Keratinocyte (primary cell): ENCODE results near the gene RAB7B. TPM values are rescaled to one million over a fixed set of nuclear protein-coding genes. Genes with fewer than 3 reads are reported as not detected.

Source experiments
- DNase-seq: peaks from one replicate; pipeline ENCODE4 v3.0.0-alpha.2; 2011; ENCODE audit warnings: low read depth, missing footprints, low spot score
- FAIRE-seq: peaks from 2 replicates; lab custom pipeline; 2011; peaks lifted over from hg19 to GRCh38; lab: Jason Lieb, UNC
- H2AFZ ChIP-seq: 2 replicates; pipeline ENCODE4 v1.6.0; 2012; ENCODE audit warnings: low read length, control low read depth, inconsistent platforms; ENCODE audit not compliant: control insufficient read depth
- H3K27ac ChIP-seq: 2 replicates; pipeline ENCODE4 v1.5.1; 2011; ENCODE audit warnings: low read length; ENCODE audit not compliant: control insufficient read depth, insufficient read depth
- H3K27me3 ChIP-seq: 3 replicates; pipeline ENCODE4 v1.6.0; 2011; ENCODE audit warnings: low read length; ENCODE audit not compliant: control insufficient read depth, insufficient read depth; ENCODE audit errors: extremely low read depth
- H3K36me3 ChIP-seq, 2 experiments: 2 replicates in 1 of 2; 3 replicates in 1 of 2; pipeline ENCODE4 v1.5.1; 2011; ENCODE audit warnings: low read length in 2 of 2, mild to moderate bottlenecking in 1 of 2; ENCODE audit not compliant: control insufficient read depth in 2 of 2, insufficient read depth in 2 of 2; ENCODE audit errors: extremely low read depth in 1 of 2
- H3K4me1 ChIP-seq: 3 replicates; pipeline ENCODE4 v1.5.1; 2011; ENCODE audit warnings: low read length; ENCODE audit not compliant: control insufficient read depth, insufficient read depth; ENCODE audit errors: extremely low read depth
- H3K4me2 ChIP-seq: 3 replicates; pipeline ENCODE4 v1.6.0; 2011; ENCODE audit warnings: low read depth, low read length; ENCODE audit not compliant: control insufficient read depth, insufficient read depth; ENCODE audit errors: extremely low read depth
- H3K4me3 ChIP-seq, 3 experiments: fragments of 200-600 bp in 1 of 3; sonication (generic) in 1 of 3; 2 replicates in 2 of 3; 3 replicates in 1 of 3; pipeline ENCODE4 v1.5.1; 2011 to 2016; ENCODE audit warnings: low read length in 3 of 3, mild to moderate bottlenecking in 3 of 3, control low read depth in 2 of 3, inconsistent platforms in 1 of 3, low read depth in 1 of 3, mixed read lengths in 1 of 3, mixed run types in 1 of 3, moderate library complexity in 1 of 3; ENCODE audit not compliant: control insufficient read depth in 2 of 3, insufficient read depth in 2 of 3; ENCODE audit errors: extremely low read depth in 1 of 3
- H3K79me2 ChIP-seq: 2 replicates; pipeline ENCODE4 v1.6.0; 2012; ENCODE audit warnings: low read length; ENCODE audit not compliant: control insufficient read depth, insufficient read depth
- H3K9ac ChIP-seq: 3 replicates; pipeline ENCODE4 v1.6.0; 2011; ENCODE audit warnings: low read length; ENCODE audit not compliant: control insufficient read depth, insufficient read depth; ENCODE audit errors: extremely low read depth
- H3K9me1 ChIP-seq: 3 replicates; pipeline ENCODE4 v1.6.0; 2011; ENCODE audit warnings: low read length; ENCODE audit not compliant: control insufficient read depth, insufficient read depth; ENCODE audit errors: extremely low read depth
- H3K9me3 ChIP-seq: 2 replicates; pipeline ENCODE4 v1.5.1; 2012; ENCODE audit warnings: low read depth, low read length; ENCODE audit not compliant: control insufficient read depth
- H4K20me1 ChIP-seq: 3 replicates; pipeline ENCODE4 v1.6.0; 2011; ENCODE audit warnings: low read length; ENCODE audit not compliant: control insufficient read depth, insufficient read depth; ENCODE audit errors: extremely low read depth
- CTCF ChIP-seq, 3 experiments: IDR thresholded peaks in 1 of 3; conservative IDR thresholded peaks in 1 of 3; optimal IDR thresholded peaks in 1 of 3; 2 replicates in 2 of 3; 3 replicates in 1 of 3; pipeline versions ENCODE3 to v1.5.1; 2011; ENCODE audit warnings: low read length in 3 of 3, mild to moderate bottlenecking in 3 of 3, moderate library complexity in 2 of 3, control low read depth in 1 of 3, inconsistent platforms in 1 of 3; ENCODE audit not compliant: insufficient read depth in 2 of 3; ENCODE audit errors: extremely low read depth in 1 of 3
- EZH2 ChIP-seq: IDR thresholded peaks from one replicate; pipeline ENCODE4 v1.6.1; 2012; ENCODE audit warnings: inconsistent platforms, mild to moderate bottlenecking, low read length, moderate library complexity
- dilution Hi-C: fragments of 300-500 bp; cut with MboI; formaldehyde crosslinking; loops from one replicate; pipeline ENCODE4 v1.7.0; 2020; ENCODE audit warnings: low sequenced_read_pairs; ENCODE audit not compliant: extremely low pct_ligation_motif_present
- polyA plus RNA-seq, 5 experiments: library from polyadenylated mRNA; depleted of rRNA in 3 of 5; stranded (reverse) in 3 of 5; stranded (forward) in 1 of 5; unstranded in 1 of 5; fragments of >200 nt; gene quantifications; 1 replicate in 1 of 5; 2 replicates in 3 of 5; 3 replicates in 1 of 5; pipeline versions ENCODE4 v1.2.1 to v1.2.3, GENCODE V29; 2011 to 2012; ENCODE audit warnings: missing spikeins in 2 of 5, low read depth in 1 of 5, low replicate concordance in 1 of 5

RAB7B gene
- polyA plus RNA-seq, 1 donor (not counting 4 experiments of a cell fraction or from before 2014, with no cell fraction given), result 47.8 TPM

GRCh38 chr1:205959789-205960188 lies 43.4 kb downstream of the RAB7B start:
- Histone ChIP-seq H3K27me3 (peaks cover 72% of the 10 kb centered on the region), H3K4me2 (no peak overlapping the region), H3K79me2 (no peaks in the 10 kb centered on the region), H3K4me3 (no peak overlapping the region), H3K36me3 (no peaks in the 10 kb centered on the region), H2AFZ (no peak overlapping the region), H4K20me1 (no peaks in the 10 kb centered on the region), H3K9me3 (no peaks in the 10 kb centered on the region), H3K27ac (no peak overlapping the region), H3K9ac (no peak overlapping the region), H3K9me1 (no peaks in the 10 kb centered on the region), H3K4me1 (peaks cover 17% of the 10 kb centered on the region)
- FAIRE-seq (no peak), DNase-seq (no peak)
- dilution Hi-C loops, result no loop called here
- TF ChIP-seq EZH2 (no peak), CTCF (optimal IDR thresholded peaks at IDR 0.05 in 1 of 3, IDR thresholded peaks at IDR 0.05 in 1 of 3, conservative IDR thresholded peaks at IDR 0.05 in 1 of 3; ENCODE audit: extremely low read depth in 1 of 3, insufficient read depth in 2 of 3, low read length in 3 of 3) (no peak)

GRCh38 chr1:205955499-205955898 lies 47.7 kb downstream of the RAB7B start:
- Histone ChIP-seq H3K4me1 (peaks cover 10% of the 10 kb centered on the region), H3K27ac (no peak overlapping the region), H3K79me2 (no peaks in the 10 kb centered on the region), H4K20me1 (no peaks in the 10 kb centered on the region), H3K36me3 (no peaks in the 10 kb centered on the region), H3K9me3 (no peaks in the 10 kb centered on the region), H3K27me3 (peaks cover 52% of the 10 kb centered on the region), H3K4me3 (no peak overlapping the region), H3K9ac (no peak overlapping the region), H3K4me2 (no peak overlapping the region), H2AFZ (no peak overlapping the region), H3K9me1 (peaks cover 2% of the 10 kb centered on the region)
- TF ChIP-seq EZH2 (no peak), CTCF (optimal IDR thresholded peaks at IDR 0.05 in 1 of 3, IDR thresholded peaks at IDR 0.05 in 1 of 3, conservative IDR thresholded peaks at IDR 0.05 in 1 of 3; ENCODE audit: extremely low read depth in 1 of 3, insufficient read depth in 2 of 3, low read length in 3 of 3) (no peak)
- DNase-seq (no peak), FAIRE-seq (no peak)
- dilution Hi-C loops, result no loop called here
